Stimulated activated CD8-positive, alpha-beta memory T cell treated with anti-CD3 and anti-CD28 coated beads, Interleukin-12 subunit alpha, Interleukin-12 subunit beta, amount 100 ng/mL, for 4 hours (primary cell): ENCODE measurements around the gene CMSS1.

ENCODE experiments used
- DNase-seq: peaks from one replicate; pipeline ENCODE4 v3.0.0-alpha.2; 2020; ENCODE audit warnings: low read depth

The CMSS1 gene

DNA sequence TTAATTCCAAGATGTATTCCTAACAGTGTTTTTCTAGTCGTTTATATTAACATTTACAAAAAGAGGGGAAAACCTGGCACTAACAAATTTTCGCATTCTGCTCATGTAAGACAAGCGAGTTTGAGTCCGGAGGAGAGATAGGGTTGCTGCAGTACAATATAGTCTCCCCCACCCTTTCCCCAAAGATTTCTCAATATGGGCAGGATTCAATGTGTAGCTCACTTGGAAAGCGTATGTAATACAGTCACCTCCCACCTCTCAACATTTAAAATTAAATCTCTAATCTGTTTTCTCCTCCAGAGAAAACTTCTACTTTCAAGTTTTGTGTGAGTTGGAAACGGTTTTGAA lies 57.9 kb downstream of the CMSS1 start:
- no peak for DNase-seq

- DNase-seq: peak; percentile 55
Measured at GRCh38 chr3:99875929-99876841, 58.5 kb downstream of the CMSS1 start.

GRCh38 chr3:99877031-99877579 lies 59.4 kb downstream of the CMSS1 start:
- no peak for DNase-seq

GRCh38 chr3:99878005-99878404 lies 60.3 kb downstream of the CMSS1 start:
- DNase-seq: no peak

- no peak for DNase-seq
Measured at GRCh38 chr3:99879275-99879674, 61.6 kb downstream of the CMSS1 start.

DNA sequence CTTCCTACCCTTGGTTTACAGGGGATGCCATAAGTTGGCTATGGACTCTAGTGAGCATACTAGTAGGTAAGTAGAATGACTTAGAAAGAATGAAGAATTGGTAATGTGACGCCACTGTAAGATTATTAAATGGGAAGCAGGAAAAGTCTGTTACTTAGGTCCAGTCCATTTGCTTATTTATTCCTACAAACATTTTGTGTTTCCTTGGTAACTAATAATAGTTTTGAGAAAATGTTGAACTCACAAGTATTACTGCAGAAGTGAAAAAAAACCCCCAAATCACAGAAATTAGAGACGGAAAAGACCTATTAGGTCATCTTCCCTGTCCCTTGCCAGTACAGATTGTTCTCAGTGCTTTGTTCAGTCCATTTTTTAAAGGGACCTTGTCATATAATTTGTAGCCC lies 63.5 kb downstream of the CMSS1 start:
- DNase-seq: no peak

DNA sequence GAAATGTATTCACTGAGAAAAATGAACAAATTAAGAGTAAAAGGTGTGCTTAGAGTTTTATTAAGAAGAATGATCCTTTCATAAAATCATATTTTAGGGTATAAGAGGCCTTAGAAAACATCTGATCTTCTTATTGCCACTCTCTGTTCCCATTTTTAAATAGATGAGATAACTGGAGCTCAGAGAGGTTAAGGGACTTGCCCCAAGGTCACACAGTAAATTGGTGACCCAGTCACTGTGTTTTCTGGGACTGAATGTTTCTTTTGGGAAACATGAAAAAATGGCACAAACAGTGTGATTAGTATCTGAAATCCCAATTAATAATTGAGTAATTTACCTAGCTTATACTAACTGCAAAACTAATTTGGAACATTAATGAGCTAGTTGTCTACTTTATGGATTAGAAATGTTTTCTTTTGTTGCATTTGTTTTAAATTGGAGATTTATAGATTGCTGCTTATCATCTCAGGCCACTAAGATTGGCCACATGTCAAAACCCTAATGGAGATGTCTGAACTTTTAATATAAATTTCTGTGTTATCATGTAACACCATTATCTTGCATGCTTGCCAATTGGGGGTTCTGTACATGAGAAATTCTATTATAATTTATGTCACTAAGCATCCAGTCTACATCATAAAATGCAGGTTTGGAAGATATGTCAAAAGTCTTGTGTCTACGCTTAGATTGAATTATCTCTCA lies 64.9 kb downstream of the CMSS1 start:
- DNase-seq: no peak

DNA sequence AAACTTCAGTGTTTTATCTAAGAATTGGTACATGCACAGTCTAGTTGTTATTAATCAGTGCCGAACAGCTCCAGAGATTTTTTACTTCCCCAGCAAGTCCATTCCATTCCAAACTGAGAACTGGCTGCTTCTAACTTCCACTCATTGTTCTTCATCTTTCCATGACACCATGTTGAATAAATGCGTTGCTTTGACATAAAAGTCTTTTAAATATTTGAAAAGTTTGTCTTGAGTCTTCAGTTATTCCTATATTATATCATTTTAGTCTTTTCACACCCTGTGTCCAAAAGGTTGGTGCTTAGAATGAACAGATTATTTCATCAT lies 65.4 kb downstream of the CMSS1 start:
- DNase-seq: no peak

GRCh38 chr3:99883693-99884092 lies 66.0 kb downstream of the CMSS1 start:
- no peak for DNase-seq

- DNase-seq: no peak
Measured at GRCh38 chr3:99884484-99884883, 66.8 kb downstream of the CMSS1 start.

GRCh38 chr3:99885085-99885484 lies 67.4 kb downstream of the CMSS1 start:
- DNase-seq: no peak

DNA sequence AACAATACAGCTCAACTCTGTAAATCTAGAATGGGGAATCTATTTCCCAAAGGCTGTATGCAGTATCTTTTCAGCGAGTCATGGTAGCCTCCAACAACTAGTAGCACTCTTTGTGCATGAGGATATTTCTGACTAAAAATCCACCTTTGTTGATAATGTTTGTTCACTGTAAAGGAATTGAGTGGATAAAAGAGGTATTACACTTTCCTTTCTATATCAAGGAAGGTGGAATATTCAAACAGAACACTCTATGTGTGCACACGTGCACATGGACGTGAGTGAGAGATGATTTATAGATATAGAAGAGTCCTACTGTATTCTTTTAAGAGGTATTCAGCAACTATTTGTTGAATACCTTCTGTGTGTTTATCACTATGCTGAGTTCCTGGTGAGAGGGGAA lies 68.2 kb downstream of the CMSS1 start:
- no peak for DNase-seq

DNA sequence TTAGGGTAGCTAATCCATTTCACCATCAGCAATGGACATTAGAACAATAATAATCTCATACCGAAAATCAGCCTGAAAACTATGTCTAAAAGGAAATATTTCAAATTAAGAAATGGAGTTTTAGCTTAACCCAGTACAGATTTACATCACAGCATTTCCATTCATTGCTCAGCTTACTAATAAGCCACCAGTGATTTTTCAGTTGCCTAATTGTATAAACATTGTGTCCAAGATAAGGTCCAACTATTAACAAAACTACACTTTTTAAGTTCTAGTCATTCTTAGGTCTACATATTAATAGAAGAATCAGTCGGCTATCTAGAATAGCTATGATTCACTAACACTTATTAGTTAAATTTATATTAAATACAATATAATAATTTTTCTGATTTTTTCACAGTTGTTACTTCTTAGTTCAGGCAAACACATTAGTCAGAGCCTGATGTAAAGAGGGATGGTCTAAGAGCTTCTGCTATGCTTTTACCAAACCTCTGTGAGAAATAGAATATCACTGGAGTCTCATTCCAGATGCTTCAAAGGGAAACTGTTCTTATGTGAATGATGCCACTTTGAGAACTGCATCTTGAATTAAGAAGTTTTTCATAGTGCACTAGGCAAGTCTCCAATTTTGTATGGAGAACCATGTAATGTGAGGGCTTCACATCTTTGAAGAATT lies 74.1 kb downstream of the CMSS1 start:
- DNase-seq: no peak

DNA sequence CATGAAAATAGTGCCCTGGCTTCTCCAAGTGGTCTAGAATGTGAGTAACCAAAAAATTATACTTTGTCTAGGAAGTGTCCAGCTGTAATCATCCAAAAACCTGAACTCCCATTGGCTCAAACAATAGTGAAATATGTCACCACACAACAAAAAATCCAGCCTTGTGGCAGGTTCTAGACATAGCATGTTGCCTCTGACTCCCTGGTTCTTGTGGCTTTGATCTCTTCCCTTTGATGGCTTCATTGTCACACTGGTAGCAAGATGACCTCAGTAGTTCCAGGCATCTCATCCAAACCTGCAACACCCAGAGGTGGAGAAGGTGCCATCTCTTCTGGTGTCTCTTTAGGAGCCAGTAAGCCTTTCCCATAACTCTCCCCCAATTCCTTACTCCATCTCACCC lies 74.7 kb downstream of the CMSS1 start:
- no peak for DNase-seq

- no peak for DNase-seq
Measured at GRCh38 chr3:99895131-99895696, 77.6 kb downstream of the CMSS1 start.

DNA sequence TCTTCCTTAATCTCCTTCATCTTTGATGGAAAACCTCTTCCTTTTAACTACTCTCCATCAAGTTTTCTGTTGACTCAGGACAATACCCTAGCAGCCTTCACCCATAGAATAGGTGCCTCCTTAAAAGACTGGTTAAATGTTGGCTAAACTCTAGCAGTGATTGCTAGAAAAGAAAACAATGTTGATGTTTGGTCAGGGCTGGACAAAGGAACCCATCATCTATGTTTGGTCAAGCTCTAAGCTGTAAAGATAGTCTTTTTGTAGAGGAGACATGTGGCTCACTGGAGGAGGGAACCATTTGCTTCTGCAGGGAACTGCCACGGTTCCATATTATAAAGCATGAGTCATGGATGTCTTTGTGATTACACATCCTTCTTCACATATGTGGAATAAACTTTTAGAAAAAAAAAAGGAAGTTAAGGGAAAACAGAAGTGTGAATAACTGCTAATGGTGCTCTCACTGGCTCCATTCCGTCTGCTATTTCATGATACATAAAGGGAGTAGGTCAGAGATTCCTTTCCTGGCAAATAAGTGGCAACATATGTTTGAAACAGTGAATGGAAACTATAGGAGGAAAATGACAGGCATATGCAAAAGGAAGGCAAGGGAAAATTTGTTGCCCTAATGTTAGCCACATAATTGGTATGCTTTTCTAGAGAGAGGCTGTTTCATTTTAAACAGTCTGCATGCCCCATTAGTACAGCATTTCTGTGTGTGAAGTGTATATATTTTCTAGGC lies 78.2 kb downstream of the CMSS1 start:
- no peak for DNase-seq

- no peak for DNase-seq
Measured at GRCh38 chr3:99896482-99896881, 78.8 kb downstream of the CMSS1 start.

GRCh38 chr3:99899603-99900002 lies 81.9 kb downstream of the CMSS1 start:
- DNase-seq: no peak

DNA sequence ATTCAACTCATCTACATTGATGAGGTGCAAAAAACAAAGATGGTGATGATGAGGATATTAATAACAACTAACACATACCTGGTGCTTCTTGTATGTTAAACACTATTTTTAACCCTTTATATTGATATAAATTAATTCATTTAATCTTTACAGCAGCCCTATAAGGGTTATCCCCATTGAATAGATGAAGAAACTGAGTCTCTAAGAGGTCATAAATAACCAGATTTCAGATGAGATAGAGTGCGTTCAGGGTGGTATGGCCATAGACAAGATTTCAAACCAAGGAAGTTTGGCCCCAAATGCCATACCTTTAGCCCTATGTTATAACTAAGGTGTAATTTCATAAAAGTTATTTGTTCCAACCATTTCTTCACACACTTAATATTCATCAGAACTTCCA lies 82.6 kb downstream of the CMSS1 start:
- DNase-seq: no peak

GRCh38 chr3:99901200-99901926 lies 83.7 kb downstream of the CMSS1 start:
- no peak for DNase-seq

DNA sequence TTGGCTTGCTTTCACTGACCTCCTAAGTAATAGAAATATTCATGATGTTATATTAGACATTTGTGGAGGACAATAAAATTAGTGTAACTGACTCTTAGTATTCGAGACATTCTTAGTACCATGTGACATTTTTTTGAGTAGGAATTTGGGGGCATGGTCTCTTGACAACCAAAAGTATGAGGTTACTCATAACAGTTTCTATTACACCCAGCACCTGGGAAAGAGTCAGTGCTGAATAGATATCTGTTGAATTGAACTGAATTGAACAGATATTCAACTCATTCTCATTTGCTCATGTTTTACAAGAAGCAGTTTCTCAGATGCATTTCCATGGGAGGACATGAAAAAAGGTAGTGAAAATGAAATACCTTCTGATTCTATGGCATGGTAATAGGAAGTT lies 84.4 kb downstream of the CMSS1 start:
- DNase-seq: no peak
